Panc1 (cell line): Measurements from ENCODE around the gene TWIST2. TPM values are rescaled to one million over a fixed set of nuclear protein-coding genes. Genes with fewer than 3 reads are reported as not detected.

Experiments used
- ATAC-seq: fragments of 200-7000 bp; cut with Tn5 transposase; 2 replicates; pipeline ENCODE4 v1.9.1; 2020; ENCODE audit warnings: mild to moderate bottlenecking, moderate library complexity
- BruUV-seq: library from RNA; stranded (reverse); fragments of 400-500 nt; replicated peaks from 2 replicates; lab custom pipeline; 2021; lab: Mats Ljungman, UMichigan
- CTCF ChIA-PET: fragments of 300-600 bp; sonication (Branson Sonifier 250); formaldehyde crosslinking; loops from one replicate; lab custom pipeline; 2022; ENCODE audit warnings: antibody characterized with exemption; lab: Charles Lee
- POLR2A ChIA-PET: fragments of 300-600 bp; sonication (Branson Sonifier 250); formaldehyde crosslinking; loops from one replicate; lab custom pipeline; 2022; ENCODE audit warnings: antibody characterized with exemption; lab: Charles Lee
- DNase-seq: peaks from one replicate; pipeline ENCODE4 v3.0.0-alpha.2; 2010; ENCODE audit warnings: low read depth, low spot score
- H3K27ac ChIP-seq: 2 replicates; pipeline ENCODE4 v1.5.1; 2011; ENCODE audit warnings: mild to moderate bottlenecking, low read length, inconsistent platforms
- H3K27me3 ChIP-seq: fragments of 200-500 bp; sonication (Bioruptor generic); 2 replicates; pipeline ENCODE4 v1.6.0; 2014; ENCODE audit warnings: low read length, inconsistent platforms; ENCODE audit not compliant: control insufficient read depth, insufficient read depth
- H3K36me3 ChIP-seq: fragments of 200-500 bp; sonication (Bioruptor generic); 2 replicates; pipeline ENCODE4 v1.5.1; 2014; ENCODE audit warnings: inconsistent platforms, mild to moderate bottlenecking, low read length, moderate library complexity; ENCODE audit not compliant: control insufficient read depth, insufficient read depth
- H3K4me1 ChIP-seq: 2 replicates; pipeline ENCODE4 v1.5.1; 2011; ENCODE audit warnings: inconsistent platforms, mild to moderate bottlenecking, low read length, moderate library complexity; ENCODE audit not compliant: control insufficient read depth, insufficient read depth
- H3K4me3 ChIP-seq, 2 experiments: 2 replicates each; pipeline ENCODE4 v1.5.1; 2011 to 2012; ENCODE audit warnings: low read depth in 2 of 2, low read length in 2 of 2, mild to moderate bottlenecking in 2 of 2, inconsistent platforms in 1 of 2, moderate library complexity in 1 of 2
- H3K9me3 ChIP-seq: fragments of 200-500 bp; sonication (Bioruptor generic); 2 replicates; pipeline ENCODE4 v1.5.1; 2014; ENCODE audit warnings: low read depth, mild to moderate bottlenecking, inconsistent platforms, low read length, moderate library complexity; ENCODE audit not compliant: control insufficient read depth, insufficient read depth
- POLR2AphosphoS5 ChIP-seq: IDR thresholded peaks from 2 replicates; pipeline ENCODE4 v1.6.1; 2012; ENCODE audit warnings: mild to moderate bottlenecking, low read depth, low read length, moderate library complexity
- SIN3A ChIP-seq: IDR thresholded peaks from 2 replicates; pipeline ENCODE4 v1.6.1; 2012; ENCODE audit warnings: low read depth, mild to moderate bottlenecking, low read length, moderate library complexity, borderline replicate concordance; ENCODE audit not compliant: insufficient read depth
- TCF7L2 ChIP-seq: IDR thresholded peaks from 2 replicates; pipeline ENCODE4 v1.6.1; 2011; ENCODE audit warnings: mild to moderate bottlenecking, low read depth, low read length, inconsistent platforms
- in situ Hi-C: cut with HindIII; loops from 2 replicates; pipeline ENCODE4 v1.10.0; 2016; ENCODE audit warnings: low sequenced_read_pairs, low pct_unique_long_range_greater_than_20kb
- intact Hi-C: fragments of 100-400 bp; cut with micrococcal nuclease; formaldehyde crosslinking; loops from one replicate; pipeline ENCODE4 v1.10.0; 2022; ENCODE audit not compliant: unreplicated experiment
- total RNA-seq: library from RNA; stranded (reverse); gene quantifications from one replicate; pipeline ENCODE4 v1.2.1, GENCODE V29; 2021; ENCODE audit not compliant: unreplicated experiment
- TF ChIP-seq, protein P1 (sequence below), 2 experiments: IDR thresholded peaks; 2 replicates each; pipeline ENCODE4 v1.6.1; 2011 to 2012; ENCODE audit warnings: low read depth in 2 of 2, control low read depth in 1 of 2, low read length in 1 of 2, mild to moderate bottlenecking in 1 of 2, moderate library complexity in 1 of 2; ENCODE audit not compliant: insufficient read depth in 1 of 2
- TF ChIP-seq, protein P2 (sequence below): fragments of 450-650 bp; IDR thresholded peaks from 2 replicates; pipeline ENCODE4 v1.5.1; 2017; ENCODE audit warnings: mild to moderate bottlenecking

The TWIST2 gene
- total RNA-seq, 1 experiment from 2014 or later, result 4.2 TPM

DNA sequence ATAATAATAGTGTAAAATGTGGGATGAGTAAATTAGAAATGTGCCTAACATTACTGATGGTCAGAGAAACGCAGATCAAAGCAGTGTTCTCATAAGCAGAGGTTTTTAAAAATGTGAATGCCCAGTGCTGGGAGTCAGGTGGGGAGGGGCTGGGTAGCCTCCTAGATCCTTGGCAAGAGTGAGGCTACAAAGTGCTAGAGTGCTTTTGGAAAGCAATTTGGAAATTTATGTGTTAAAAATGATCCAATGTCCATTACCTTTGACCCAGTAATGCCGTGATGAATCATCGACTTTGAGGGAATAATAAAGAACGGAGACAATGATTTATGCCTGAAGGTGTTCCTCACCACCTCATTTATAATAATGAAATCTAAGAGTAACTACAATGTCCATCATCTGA is 44.9 kb upstream of the TWIST2 start:
- DNase-seq, result no peak
- no peaks in the 10 kb centered on the region for H3K36me3 ChIP-seq
- H3K27me3 ChIP-seq, result no peaks in the 10 kb centered on the region; the same call in 1 of the 2 replicates
- H3K27ac ChIP-seq, result no peak overlapping the region
- intact Hi-C loops, result no loop called here
- H3K4me3 ChIP-seq, result no peak overlapping the region
- no peaks in the 10 kb centered on the region for H3K9me3 ChIP-seq
- CTCF ChIA-PET, result no interaction called here
- no peak for ATAC-seq
- in situ Hi-C loops, result no loop called here
- no TSS peak for BruUV-seq
- H3K4me1 ChIP-seq, result no peaks in the 10 kb centered on the region
- TF ChIP-seq POLR2AphosphoS5 (no peak), SIN3A (no peak), TCF7L2 (no peak)
- TF ChIP-seq, protein P1, sequence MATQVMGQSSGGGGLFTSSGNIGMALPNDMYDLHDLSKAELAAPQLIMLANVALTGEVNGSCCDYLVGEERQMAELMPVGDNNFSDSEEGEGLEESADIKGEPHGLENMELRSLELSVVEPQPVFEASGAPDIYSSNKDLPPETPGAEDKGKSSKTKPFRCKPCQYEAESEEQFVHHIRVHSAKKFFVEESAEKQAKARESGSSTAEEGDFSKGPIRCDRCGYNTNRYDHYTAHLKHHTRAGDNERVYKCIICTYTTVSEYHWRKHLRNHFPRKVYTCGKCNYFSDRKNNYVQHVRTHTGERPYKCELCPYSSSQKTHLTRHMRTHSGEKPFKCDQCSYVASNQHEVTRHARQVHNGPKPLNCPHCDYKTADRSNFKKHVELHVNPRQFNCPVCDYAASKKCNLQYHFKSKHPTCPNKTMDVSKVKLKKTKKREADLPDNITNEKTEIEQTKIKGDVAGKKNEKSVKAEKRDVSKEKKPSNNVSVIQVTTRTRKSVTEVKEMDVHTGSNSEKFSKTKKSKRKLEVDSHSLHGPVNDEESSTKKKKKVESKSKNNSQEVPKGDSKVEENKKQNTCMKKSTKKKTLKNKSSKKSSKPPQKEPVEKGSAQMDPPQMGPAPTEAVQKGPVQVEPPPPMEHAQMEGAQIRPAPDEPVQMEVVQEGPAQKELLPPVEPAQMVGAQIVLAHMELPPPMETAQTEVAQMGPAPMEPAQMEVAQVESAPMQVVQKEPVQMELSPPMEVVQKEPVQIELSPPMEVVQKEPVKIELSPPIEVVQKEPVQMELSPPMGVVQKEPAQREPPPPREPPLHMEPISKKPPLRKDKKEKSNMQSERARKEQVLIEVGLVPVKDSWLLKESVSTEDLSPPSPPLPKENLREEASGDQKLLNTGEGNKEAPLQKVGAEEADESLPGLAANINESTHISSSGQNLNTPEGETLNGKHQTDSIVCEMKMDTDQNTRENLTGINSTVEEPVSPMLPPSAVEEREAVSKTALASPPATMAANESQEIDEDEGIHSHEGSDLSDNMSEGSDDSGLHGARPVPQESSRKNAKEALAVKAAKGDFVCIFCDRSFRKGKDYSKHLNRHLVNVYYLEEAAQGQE (IDR thresholded peaks at IDR 0.05; ENCODE audit: insufficient read depth in 1 of 2, low read depth in 2 of 2, low read length in 1 of 2), result no peak
- TF ChIP-seq, protein P2, sequence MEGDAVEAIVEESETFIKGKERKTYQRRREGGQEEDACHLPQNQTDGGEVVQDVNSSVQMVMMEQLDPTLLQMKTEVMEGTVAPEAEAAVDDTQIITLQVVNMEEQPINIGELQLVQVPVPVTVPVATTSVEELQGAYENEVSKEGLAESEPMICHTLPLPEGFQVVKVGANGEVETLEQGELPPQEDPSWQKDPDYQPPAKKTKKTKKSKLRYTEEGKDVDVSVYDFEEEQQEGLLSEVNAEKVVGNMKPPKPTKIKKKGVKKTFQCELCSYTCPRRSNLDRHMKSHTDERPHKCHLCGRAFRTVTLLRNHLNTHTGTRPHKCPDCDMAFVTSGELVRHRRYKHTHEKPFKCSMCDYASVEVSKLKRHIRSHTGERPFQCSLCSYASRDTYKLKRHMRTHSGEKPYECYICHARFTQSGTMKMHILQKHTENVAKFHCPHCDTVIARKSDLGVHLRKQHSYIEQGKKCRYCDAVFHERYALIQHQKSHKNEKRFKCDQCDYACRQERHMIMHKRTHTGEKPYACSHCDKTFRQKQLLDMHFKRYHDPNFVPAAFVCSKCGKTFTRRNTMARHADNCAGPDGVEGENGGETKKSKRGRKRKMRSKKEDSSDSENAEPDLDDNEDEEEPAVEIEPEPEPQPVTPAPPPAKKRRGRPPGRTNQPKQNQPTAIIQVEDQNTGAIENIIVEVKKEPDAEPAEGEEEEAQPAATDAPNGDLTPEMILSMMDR, result no peak
- POLR2A ChIA-PET, result no interaction called here

DNA sequence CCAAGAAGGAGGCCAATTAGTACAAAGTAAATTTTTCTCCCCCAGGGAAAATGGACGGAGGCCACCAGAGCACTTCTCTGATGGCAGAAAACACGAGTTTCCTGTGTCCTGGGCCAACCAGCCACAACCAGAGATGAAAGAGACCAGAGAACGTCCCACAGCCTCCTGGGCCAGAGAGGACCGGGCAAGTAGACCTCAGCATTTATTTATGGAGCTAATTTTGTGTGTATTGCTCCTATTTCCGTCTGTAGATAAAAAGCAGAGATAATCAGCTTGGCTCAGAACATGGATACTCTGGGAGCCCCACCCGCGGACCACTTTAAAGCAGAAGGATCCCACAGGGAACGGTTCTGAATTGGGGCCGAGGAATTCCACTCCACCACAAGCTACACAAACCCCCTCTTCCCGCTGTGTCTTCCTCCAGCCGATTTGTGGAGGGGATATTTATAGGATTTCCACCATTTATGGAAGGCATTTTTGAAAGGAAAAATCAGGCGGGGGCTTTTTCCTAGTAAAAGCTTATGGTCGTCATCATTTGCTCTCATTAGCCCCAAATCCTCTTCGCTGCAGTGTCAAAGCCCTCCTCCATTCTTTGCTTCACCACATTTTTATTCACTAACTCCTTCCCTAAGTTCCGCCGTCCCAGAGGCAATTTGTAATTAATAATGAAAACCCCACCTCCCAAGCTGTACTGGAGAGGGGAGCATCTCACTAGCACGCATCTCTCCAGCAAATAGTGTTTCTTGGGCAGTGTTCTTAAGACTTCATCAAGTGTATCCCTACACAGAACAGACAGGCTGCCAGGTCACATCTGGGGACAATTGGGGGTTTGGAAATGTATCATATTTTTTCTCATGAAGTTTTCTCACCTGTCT is 43.7 kb upstream of the TWIST2 start:
- H3K36me3 ChIP-seq, result no peaks in the 10 kb centered on the region
- DNase-seq (no peak), ATAC-seq (no peak)
- intact Hi-C loops (no loop called here), in situ Hi-C loops (no loop called here)
- POLR2A ChIA-PET, result no interaction called here
- no peaks in the 10 kb centered on the region for H3K27me3 ChIP-seq
- H3K27ac ChIP-seq, result no peak overlapping the region
- TF ChIP-seq TCF7L2 (no peak), POLR2AphosphoS5 (no peak), SIN3A (no peak)
- TF ChIP-seq, protein P1 (IDR thresholded peaks at IDR 0.05; ENCODE audit: insufficient read depth in 1 of 2, low read depth in 2 of 2, low read length in 1 of 2), result no peak
- TF ChIP-seq, protein P2, result no peak
- no peaks in the 10 kb centered on the region for H3K4me1 ChIP-seq
- BruUV-seq, result no TSS peak
- peaks cover 4% of the 10 kb centered on the region; the same call in 1 of the 2 replicates for H3K9me3 ChIP-seq
- CTCF ChIA-PET, result no interaction called here
- H3K4me3 ChIP-seq, result no peak overlapping the region
